Measurements from ENCODE around the gene SLC41A3.
"Not testable (repeated sequence)": the region's sequence is repeated elsewhere in the genome, so short reads cannot be mapped to it uniquely, and the experiment has no call there.

SLC41A3 gene

DNA sequence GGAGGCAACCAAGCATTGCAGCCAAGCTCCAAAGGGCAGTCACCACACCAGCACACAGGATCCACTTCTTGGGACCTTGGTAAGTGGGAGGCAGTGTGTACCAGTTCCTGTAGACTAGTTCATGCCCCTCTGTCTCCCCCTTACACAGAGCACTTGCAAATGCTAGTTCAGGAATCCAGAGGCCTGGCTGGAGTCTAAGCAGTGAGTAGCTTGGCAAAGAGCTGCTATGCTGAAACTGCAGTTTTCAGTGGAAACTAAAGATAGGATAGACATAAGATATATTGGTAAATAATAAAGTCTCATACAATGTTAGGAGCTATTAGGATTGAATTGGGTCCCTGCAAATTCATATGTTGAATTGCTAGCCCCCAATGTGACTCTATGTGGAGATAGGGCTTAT is 13.9 kb upstream of the SLC41A3 start:
- DNase-seq (ENCODE audit: low read depth, low spot score), result no peak
- ChIA-PET CTCF (interaction anchor here (0.8 kb wide), 1 partner anchor 13 kb away, joined by 3 read pairs; no protein-coding TSS in a partner anchor), POLR2A (no interaction called here)
- no peak overlapping the region for H3K4me3 ChIP-seq (ENCODE audit: low read depth, low read length)
- TF ChIP-seq, protein P1, sequence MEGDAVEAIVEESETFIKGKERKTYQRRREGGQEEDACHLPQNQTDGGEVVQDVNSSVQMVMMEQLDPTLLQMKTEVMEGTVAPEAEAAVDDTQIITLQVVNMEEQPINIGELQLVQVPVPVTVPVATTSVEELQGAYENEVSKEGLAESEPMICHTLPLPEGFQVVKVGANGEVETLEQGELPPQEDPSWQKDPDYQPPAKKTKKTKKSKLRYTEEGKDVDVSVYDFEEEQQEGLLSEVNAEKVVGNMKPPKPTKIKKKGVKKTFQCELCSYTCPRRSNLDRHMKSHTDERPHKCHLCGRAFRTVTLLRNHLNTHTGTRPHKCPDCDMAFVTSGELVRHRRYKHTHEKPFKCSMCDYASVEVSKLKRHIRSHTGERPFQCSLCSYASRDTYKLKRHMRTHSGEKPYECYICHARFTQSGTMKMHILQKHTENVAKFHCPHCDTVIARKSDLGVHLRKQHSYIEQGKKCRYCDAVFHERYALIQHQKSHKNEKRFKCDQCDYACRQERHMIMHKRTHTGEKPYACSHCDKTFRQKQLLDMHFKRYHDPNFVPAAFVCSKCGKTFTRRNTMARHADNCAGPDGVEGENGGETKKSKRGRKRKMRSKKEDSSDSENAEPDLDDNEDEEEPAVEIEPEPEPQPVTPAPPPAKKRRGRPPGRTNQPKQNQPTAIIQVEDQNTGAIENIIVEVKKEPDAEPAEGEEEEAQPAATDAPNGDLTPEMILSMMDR (IDR thresholded peaks at IDR 0.05; ENCODE audit: insufficient read depth, low read length, missing control alignments), result no peak

DNA sequence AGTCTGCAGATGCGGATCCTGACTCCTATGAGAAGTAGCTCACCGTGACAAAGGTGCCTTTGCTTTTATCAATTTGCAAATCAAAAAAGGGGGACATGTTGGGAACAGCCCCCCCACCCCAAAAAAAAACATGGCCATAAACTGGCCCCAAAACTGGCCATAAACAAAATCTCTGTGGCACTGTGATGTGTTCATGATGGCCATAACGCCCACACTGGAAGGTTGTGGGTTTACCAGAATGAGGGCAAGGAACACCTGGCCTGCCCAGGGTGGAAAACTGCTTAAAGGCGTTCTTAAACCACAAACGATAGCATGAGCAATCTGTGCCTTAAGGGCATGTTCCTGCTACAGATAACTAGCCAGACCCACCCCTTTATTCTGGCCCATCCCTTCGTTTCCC is 12.3 kb upstream of the SLC41A3 start:
- POLR2A ChIA-PET; H3K4me3 ChIP-seq (ENCODE audit: low read depth, low read length); DNase-seq (ENCODE audit: low read depth, low spot score): not testable (repeated sequence)
- CTCF ChIA-PET, result interaction anchor here (1.6 kb wide), 1 partner anchor 11 kb away, joined by 3 read pairs; no protein-coding TSS in a partner anchor

DNA sequence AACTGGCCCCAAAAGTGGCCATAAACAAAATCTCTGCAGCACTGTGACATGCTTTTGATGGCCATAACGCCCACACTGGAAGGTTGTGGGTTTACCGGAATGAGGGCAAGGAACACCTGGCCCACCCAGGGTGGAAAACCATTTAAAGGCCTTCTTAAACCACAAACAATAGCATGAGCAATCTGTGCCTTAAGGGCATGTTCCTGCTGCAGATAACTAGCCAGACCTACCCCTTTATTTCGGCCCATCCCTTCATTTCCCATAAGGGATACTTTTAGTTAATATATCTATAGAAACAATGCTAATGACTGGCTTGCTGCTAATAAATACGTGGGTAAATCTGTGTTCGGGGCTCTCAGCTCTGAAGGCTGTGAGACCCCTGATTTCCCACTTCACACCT is 8.2 kb upstream of the SLC41A3 start:
- CTCF ChIA-PET, result interaction anchor here (1.0 kb wide), 1 partner anchor 8 kb away, joined by 3 read pairs; no protein-coding TSS in a partner anchor

DNA sequence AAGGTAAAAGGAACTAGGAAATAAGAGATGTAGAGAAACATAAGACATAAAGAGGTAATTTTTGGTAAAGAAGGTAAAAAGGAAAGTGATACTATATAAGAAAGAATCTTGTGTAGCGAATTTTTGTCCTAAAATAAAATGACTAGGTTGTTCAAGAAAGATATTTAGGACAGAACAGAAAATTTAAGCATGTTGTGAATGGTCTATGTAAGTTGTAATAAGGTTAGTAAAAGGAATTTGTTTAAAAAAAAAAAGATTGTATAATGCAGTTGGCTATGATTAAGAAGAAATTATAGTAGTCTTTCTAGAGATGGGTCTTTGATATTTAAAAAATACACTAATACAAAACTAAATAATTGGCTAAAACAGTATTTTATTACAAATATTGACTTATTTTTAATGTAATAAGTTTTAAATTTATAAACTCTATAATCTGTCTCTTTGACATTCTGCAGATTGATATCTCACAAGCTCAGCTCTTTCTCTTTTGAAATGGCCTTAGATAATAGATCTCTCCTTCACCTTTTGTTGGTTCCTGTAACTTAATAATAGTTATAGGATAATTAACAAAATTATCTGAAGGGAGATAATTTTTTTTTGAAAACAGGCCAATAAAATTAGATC is 3.7 kb upstream of the SLC41A3 start:
- DNase-seq (ENCODE audit: low read depth, low spot score), result no peak
- POLR2A ChIA-PET, result no interaction called here
- CTCF ChIA-PET, result interaction anchor here (0.9 kb wide), 1 partner anchor 21 kb away, joined by 3 read pairs; no protein-coding TSS in a partner anchor
- TF ChIP-seq, protein P1 (IDR thresholded peaks at IDR 0.05; ENCODE audit: insufficient read depth, low read length, missing control alignments), result no peak
- H3K4me3 ChIP-seq (ENCODE audit: low read depth, low read length), result no peak overlapping the region

More for the DNA sequence above, 8.2 kb upstream of the SLC41A3 start:
- DNase-seq (ENCODE audit: low read depth, low spot score); POLR2A ChIA-PET; H3K4me3 ChIP-seq (ENCODE audit: low read depth, low read length): not testable (repeated sequence)

DNA sequence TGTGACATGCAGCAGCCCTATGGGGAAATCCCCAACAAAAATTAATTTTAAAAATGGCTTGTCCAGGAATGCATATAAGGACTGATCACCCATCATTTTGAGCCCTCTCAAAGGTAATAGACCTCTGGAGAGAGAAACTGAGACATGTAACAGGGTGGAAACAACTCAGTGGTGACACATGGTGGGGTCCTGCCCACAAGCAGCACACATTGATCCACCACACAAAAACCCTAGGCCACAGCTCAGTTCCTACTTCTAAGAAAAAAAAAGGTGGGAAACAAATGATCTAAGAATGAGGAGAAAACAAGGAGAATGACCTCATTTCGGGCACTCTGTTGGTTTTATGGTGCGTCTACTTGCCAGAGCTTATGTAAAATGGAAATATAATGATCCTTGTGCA is 1.9 kb upstream of the SLC41A3 start:
- TF ChIP-seq, protein P1 (IDR thresholded peaks at IDR 0.05; ENCODE audit: insufficient read depth, low read length, missing control alignments), result no peak
- ChIA-PET POLR2A (no interaction called here), CTCF (interaction anchor here (1.5 to 2.1 kb wide), 2 partner anchors 11 to 17 kb away, joined by 3 to 4 read pairs; no protein-coding TSS in a partner anchor)
- H3K4me3 ChIP-seq (ENCODE audit: low read depth, low read length), result no peak overlapping the region
- no peak for DNase-seq (ENCODE audit: low read depth, low spot score)

DNA sequence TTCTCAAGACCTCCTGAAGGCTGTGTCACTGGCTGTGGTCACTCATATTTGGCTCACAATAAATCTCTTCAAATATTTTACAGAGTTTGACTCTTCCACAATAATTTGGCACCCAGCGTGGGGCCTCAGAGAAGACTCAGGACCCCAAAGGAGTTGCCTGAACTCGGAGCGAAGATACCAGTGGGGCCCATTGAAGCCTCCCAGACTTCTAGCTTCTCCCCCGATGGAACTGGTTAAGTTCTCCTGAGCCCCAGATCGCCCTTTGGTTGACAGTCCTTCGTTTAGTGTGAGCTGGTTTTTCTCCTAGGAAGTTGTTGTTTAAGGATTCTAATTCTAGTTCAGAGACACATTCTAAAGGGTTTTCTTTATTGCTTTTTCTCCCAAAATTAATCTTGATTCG is 1.4 kb upstream of the SLC41A3 start:
- ChIA-PET CTCF (interaction anchor here (1.5 to 2.1 kb wide), 2 partner anchors 11 to 18 kb away, joined by 3 to 4 read pairs; no protein-coding TSS in a partner anchor), POLR2A (no interaction called here)
- TF ChIP-seq, protein P1 (IDR thresholded peaks at IDR 0.05; ENCODE audit: insufficient read depth, low read length, missing control alignments), result no peak

DNA sequence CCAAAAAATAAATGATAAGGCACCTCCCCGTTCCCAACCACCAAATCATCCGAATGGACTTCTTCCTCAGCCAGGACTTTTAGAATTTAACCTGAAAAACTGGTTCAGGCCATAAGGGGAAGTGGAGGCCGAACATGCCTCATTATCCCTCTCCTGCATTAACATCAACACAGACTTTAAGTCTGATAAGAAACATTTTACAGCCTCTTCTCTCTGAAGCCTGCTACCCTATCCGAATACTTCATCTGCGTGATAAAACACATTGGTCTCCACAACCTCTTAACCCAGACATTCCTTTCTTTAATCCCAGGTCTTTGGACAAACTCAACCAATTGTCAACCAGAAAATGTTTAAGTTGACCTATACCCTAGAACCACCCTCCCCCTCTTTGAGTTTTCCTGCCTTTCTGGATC is 850 bp upstream of the SLC41A3 start:
- H3K4me3 ChIP-seq (ENCODE audit: low read depth, low read length), result peak overlapping the region; percentile 70; the same call in 1 of the 2 replicates

More for the DNA sequence above, 1.4 kb upstream of the SLC41A3 start:
- no peak for DNase-seq (ENCODE audit: low read depth, low spot score)
- H3K4me3 ChIP-seq (ENCODE audit: low read depth, low read length), result no peak overlapping the region

More for the DNA sequence above, 850 bp upstream of the SLC41A3 start:
- DNase-seq (ENCODE audit: low read depth, low spot score), result no peak
- ChIA-PET CTCF (interaction anchor here (0.5 to 2.1 kb wide), 5 partner anchors 8 to 34 kb away, joined by 3 to 4 read pairs (median 3); no protein-coding TSS in a partner anchor), POLR2A (no interaction called here)
- TF ChIP-seq, protein P1 (IDR thresholded peaks at IDR 0.05; ENCODE audit: insufficient read depth, low read length, missing control alignments), result no peak

All from AG04449 (cell line).